Tibial artery (tissue), 4 donors: ENCODE results near the gene AXIN1.
A peak's percentile ranks its signal among the peaks of the same experiment; 100 is the strongest.

Source experiments
- DNase-seq, 2 donors: peaks; one replicate each; pipeline ENCODE4 v3.0.0-alpha.2; 2019
- H3K27ac ChIP-seq, 2 donors: fragments of 200-600 bp; sonication (generic) in 1 of 2; 1 replicate in 1 of 2; 2 replicates in 1 of 2; pipeline ENCODE4 v1.5.1; 2018 to 2019; ENCODE audit warnings: mild to moderate bottlenecking in 1 of 2
- H3K27me3 ChIP-seq, 2 donors: fragments of 200-600 bp; sonication (generic) in 1 of 2; one replicate each; pipeline versions ENCODE4 v1.5.1 to v1.6.0; 2016 to 2019
- H3K36me3 ChIP-seq, 3 donors: fragments of 200-600 bp; sonication (generic) in 2 of 3; one replicate each; pipeline ENCODE4 v1.5.1; 2016 to 2019; ENCODE audit warnings: mild to moderate bottlenecking in 2 of 3
- H3K4me1 ChIP-seq, 4 donors: fragments of 200-600 bp; sonication (generic) in 2 of 4; 1 replicate in 3 of 4; 2 replicates in 1 of 4; pipeline ENCODE4 v1.5.1; 2016 to 2019
- H3K4me3 ChIP-seq, 2 donors: fragments of 200-600 bp; sonication (generic) in 1 of 2; 1 replicate in 1 of 2; 2 replicates in 1 of 2; pipeline ENCODE4 v1.5.1; 2018 to 2019; ENCODE audit warnings: mild to moderate bottlenecking in 2 of 2
- H3K9me3 ChIP-seq, 3 donors: fragments of 200-600 bp; sonication (generic) in 1 of 3; one replicate each; pipeline ENCODE4 v1.5.1; 2016 to 2019
- intact Hi-C: fragments of 100-400 bp; cut with DNase I; formaldehyde crosslinking; loops from one replicate; pipeline ENCODE4 v1.15.0; 2023; ENCODE audit warnings: low total_unique reads
- TF ChIP-seq, protein P1 (sequence below), 2 experiments: fragments of 200-600 bp in 1 of 2; fragments of 450-650 bp in 1 of 2; IDR thresholded peaks; one replicate each; pipeline ENCODE4 v1.5.1; 2017 to 2019; ENCODE audit warnings: antibody characterized with exemption in 2 of 2, mild to moderate bottlenecking in 1 of 2, moderate library complexity in 1 of 2

Gene AXIN1

DNA sequence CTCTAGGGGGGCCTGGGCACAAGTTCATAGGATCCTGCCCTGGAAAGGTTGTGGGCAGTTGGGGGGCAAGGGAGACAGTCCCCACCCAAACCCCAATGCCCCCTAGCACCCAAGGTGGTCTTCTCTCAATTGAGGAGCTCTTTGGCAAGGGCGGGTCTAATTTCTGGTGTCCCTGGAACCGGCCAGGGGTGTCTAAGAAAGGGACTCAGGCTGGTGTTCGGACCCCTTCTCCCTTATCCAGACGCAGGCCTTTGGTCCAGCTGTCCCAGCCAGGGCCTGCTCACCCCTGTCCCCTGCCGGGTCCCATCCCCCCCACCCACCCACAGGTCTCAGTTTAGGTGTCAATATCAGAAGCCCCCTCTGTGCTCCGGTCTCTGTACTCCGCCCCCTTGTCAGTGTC is 73.0 kb downstream of the AXIN1 start:
- no peak for DNase-seq
- Histone ChIP-seq H3K4me1 (peaks cover 0 to 34% (median 24%) of the 10 kb centered on the region in 4 donors), H3K36me3 (peaks cover 0 to 2% (median 0%) of the 10 kb centered on the region in 3 donors), H3K4me3 (no peak overlapping the region), H3K27me3 (peaks cover 0 to 63% of the 10 kb centered on the region in 2 donors), H3K9me3 (no peaks in the 10 kb centered on the region), H3K27ac (no peak overlapping the region)
- TF ChIP-seq, protein P1, sequence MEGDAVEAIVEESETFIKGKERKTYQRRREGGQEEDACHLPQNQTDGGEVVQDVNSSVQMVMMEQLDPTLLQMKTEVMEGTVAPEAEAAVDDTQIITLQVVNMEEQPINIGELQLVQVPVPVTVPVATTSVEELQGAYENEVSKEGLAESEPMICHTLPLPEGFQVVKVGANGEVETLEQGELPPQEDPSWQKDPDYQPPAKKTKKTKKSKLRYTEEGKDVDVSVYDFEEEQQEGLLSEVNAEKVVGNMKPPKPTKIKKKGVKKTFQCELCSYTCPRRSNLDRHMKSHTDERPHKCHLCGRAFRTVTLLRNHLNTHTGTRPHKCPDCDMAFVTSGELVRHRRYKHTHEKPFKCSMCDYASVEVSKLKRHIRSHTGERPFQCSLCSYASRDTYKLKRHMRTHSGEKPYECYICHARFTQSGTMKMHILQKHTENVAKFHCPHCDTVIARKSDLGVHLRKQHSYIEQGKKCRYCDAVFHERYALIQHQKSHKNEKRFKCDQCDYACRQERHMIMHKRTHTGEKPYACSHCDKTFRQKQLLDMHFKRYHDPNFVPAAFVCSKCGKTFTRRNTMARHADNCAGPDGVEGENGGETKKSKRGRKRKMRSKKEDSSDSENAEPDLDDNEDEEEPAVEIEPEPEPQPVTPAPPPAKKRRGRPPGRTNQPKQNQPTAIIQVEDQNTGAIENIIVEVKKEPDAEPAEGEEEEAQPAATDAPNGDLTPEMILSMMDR (IDR thresholded peaks at IDR 0.05) = no peak
- intact Hi-C loops = no loop called here

DNA sequence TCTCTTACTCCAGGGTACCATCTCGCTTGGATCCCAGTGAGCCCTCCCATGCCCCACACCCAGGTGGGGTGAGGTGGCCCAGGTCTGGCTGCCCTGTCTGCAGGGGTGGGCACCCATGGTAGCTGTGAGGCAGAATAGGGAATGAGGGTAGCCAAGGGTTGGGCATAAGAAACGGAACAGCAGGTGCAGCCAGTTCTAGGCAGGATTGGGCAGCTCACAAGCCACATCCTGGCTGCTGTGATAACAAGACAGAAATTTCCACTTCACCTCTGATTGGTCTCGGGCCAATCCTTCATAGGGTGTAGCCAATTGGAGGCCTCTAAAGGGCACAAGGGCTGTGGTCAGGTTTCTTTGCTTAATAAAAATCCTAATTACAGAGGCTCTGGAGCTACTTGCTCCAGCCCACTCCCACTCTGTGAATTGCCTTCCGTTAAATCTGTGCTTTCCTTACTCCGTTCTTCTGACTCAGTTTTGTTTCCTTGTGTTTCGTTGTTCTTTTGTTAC is 73.6 kb downstream of the AXIN1 start:
- peaks cover 0 to 34% (median 24%) of the 10 kb centered on the region in 4 donors for H3K4me1 ChIP-seq
- TF ChIP-seq, protein P1 (IDR thresholded peaks at IDR 0.05) = no peak
- no peaks in the 10 kb centered on the region for H3K9me3 ChIP-seq
- peaks cover 0 to 69% of the 10 kb centered on the region in 2 donors for H3K27me3 ChIP-seq
- H3K36me3 ChIP-seq = no peaks in the 10 kb centered on the region
- DNase-seq = no peak
- H3K4me3 ChIP-seq = no peak overlapping the region
- no peak overlapping the region for H3K27ac ChIP-seq
- intact Hi-C loops = no loop called here

DNA sequence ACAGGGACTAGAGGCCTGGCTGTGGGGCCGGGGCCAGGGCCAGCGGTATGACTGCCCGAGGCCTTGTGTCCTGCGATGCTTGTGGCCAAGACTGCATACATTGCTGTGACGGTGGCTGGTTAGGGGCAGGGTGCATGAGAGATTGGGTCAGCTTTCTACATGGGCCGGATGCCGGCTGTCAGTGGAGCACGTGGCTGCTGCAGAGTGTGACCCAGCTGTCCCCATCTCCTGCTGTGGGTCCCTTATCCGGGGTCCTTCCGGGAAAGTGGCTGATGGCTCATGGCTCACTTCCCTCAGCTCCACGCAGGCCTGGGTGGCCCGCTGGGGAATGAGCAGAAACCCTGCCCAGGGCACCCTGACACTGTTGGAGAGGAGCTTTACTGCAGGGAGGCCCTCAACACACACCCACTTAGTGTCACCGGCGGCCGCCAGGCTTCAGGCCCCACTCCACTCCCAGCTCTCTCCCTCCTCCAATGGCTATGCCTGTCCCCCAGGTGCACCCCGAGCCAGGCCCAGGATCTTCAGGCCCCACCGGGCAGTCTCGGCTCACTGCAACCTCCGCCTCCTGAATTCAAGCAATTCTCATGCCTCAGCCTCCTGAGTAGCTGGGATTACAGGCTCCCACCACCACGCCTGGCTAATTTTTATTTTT is 76.0 kb downstream of the AXIN1 start:
- Histone ChIP-seq H3K27ac (no peak overlapping the region), H3K27me3 (peaks cover 0 to 61% of the 10 kb centered on the region in 2 donors), H3K4me1 (peaks cover 0 to 32% (median 24%) of the 10 kb centered on the region in 4 donors), H3K4me3 (no peak overlapping the region), H3K36me3 (no peaks in the 10 kb centered on the region), H3K9me3 (no peaks in the 10 kb centered on the region)
- peak in 1 of 2 donors; percentile 65 for DNase-seq
- TF ChIP-seq, protein P1 (IDR thresholded peaks at IDR 0.05) = no peak
- intact Hi-C loops = no loop called here

DNA sequence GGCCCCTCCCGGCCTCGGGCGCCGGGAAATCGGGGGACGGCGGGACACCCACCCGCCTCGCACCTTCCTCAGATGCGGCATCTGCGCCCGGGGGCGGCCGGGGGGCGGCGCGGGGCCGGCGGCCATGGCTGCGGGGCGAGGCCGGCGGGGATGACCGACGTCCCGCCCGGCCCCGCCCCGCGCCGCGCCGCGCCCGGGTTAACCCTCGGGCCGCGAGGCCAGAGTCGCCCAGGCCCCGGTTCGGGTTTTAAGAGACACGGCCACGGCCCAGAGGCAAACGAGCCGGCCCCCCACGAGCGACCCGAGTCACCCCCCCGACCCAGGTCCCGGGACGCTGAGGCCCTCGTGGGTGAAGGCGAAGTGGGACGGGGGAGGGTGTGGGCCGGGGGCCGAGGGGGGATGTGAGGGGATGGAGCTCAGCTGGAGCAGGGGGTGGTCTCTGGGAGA is 76.7 kb downstream of the AXIN1 start, which contains the start of gene RGS11:
Gene RGS11, minus strand, starts transcription at position 159 of the 447 bp plus-strand sequence. Its CDS starts 33 bp downstream, at position 126.
- DNase-seq = no peak
- intact Hi-C loops = no loop called here
- H3K36me3 ChIP-seq = no peaks in the 10 kb centered on the region
- TF ChIP-seq, protein P1 (IDR thresholded peaks at IDR 0.05) = no peak
- peak within 1 kb of the TSS; percentile 44 to 51 for H3K4me3 ChIP-seq
- H3K9me3 ChIP-seq = no peaks in the 10 kb centered on the region
- H3K27ac ChIP-seq = no peak within 1 kb of the TSS
- H3K4me1 ChIP-seq = peaks cover 0 to 25% (median 18%) of the 10 kb centered on the region in 4 donors
- H3K27me3 ChIP-seq = peaks cover 0 to 53% of the 10 kb centered on the region in 2 donors

DNA sequence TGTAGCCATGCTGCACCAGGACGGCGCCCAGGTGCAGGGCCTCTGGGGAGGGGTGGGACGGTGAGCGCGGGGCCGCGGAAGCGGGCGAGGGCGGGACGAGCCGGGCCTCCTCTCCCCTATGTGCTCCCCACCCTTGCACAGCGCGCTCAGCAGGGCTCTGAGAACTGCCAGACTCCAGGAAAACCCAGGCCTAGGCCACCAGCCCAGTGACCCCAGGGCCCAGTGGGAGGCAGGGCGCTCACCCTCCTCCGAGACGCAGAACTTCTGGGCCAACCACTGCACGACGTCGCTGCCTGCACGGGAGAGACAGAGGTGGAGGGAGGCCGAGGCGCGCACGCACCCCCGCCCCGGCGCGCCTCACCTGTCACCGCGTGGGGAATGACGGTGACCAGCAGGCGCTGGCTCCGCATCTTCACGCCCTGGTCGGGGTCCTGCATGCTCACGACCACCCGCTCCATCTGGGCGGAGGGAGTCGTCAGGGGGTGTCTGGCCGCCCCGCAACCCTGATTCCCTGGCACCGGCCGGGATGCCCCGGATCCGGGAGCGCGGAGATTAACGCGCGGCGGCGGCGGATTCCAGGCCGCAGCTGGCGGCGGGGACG is 77.4 kb downstream of the AXIN1 start:
- H3K27me3 ChIP-seq = peaks cover 0 to 49% of the 10 kb centered on the region in 2 donors
- TF ChIP-seq, protein P1 (IDR thresholded peaks at IDR 0.05) = no peak

More for the DNA sequence above, 77.4 kb downstream of the AXIN1 start:
- Histone ChIP-seq H3K36me3 (no peaks in the 10 kb centered on the region), H3K4me3 (peak overlapping the region; percentile 44 to 51), H3K4me1 (peaks cover 0 to 21% (median 15%) of the 10 kb centered on the region in 4 donors), H3K27ac (no peak overlapping the region), H3K9me3 (no peaks in the 10 kb centered on the region)
- intact Hi-C loops = no loop called here
- DNase-seq = no peak
